ENCODE results near the gene NR4A1. TPM values are rescaled to one million over a fixed set of nuclear protein-coding genes. Genes with fewer than 3 reads are reported as not detected.

Gene NR4A1
- polyA plus RNA-seq, 1 of the 3 experiments (the other 2 are of a cell fraction) = 120 TPM

DNA sequence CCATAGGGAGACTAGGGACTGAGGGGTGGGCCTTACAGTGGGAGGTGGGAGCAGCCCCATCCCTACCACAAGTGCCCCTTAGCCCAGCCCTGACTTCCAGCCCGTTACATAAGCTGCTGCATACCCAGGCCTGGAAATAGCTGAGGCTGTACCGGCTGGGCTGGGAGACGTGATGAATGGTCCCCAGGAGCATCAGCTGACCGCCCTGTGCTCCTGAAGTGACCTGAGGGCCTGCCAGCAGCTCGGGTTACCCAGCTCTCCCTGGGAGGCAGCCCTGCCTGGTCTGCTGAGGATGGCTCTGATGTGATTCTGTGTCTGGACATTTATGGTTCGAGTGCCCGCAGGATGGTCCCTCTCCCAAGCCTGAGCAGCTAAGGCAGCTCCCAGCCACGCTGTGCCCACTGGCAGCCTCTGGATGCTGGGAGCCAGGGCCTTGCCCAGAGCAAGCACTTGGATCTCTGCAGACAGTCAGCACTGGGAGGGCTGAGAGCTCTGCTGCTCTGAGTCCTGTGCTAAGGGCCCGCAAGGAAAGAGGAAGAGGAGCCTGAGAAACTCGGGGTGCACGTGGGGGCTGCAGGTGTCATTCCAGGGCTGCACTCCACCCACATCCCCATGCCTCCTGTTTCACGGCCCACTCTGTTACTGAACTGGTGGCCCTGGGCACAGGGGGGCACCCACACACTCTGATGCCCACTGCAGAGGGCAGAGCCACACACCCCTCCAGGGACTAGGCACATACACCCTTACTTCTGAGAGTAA, 24.0 kb upstream of the NR4A1 start:
- POLR2A ChIA-PET = no interaction called here
- Histone ChIP-seq H3K9me3 (no peaks in the 10 kb centered on the region), H3K36me3 (replicated peaks in 1 of 2; ENCODE audit: control insufficient read depth in 1 of 2, insufficient read depth in 2 of 2, low read length in 1 of 2) (no peaks in the 10 kb centered on the region)

DNA sequence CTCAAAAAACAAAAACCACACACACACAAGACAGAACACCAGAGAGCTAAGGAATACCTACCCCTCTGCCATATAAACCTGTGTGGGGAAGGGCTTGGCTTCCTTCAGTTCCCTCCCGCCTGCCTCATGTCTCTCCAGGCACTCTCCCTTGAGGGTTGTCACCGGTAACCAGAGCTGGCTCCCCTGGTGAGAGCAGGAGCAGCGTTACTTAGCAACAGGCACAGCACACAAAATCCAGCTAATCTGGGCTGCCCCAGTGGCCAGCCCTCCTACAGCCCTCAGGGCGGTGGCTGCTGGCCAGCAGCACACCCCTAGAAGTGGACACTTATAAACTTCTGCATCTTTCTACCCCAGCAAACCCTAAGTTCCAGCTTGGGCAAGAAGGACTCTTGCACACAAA, 21.6 kb upstream of the NR4A1 start:
- CTCF ChIA-PET = interaction anchor here (1.0 to 30.2 kb wide), 10 partner anchors 6 to 104 kb away, joined by 3 to 949 read pairs (median 14); partner anchors contain the start of genes ATG101, NR4A1 and SMIM41
- Histone ChIP-seq H3F3A (replicated peaks; ENCODE audit: insufficient read depth) (no peaks in the 10 kb centered on the region), H3K9me3 (no peaks in the 10 kb centered on the region), H3K4me3 (ENCODE audit: low read depth in 2 of 2, low read length in 1 of 2) (no peak overlapping the region), H3K9me2 (no peaks in the 10 kb centered on the region), H3K4me1 (ENCODE audit: control insufficient read depth in 1 of 2, insufficient read depth in 2 of 2, low read depth in 1 of 2, low read length in 1 of 2) (peaks cover 5 to 26% of the 10 kb centered on the region in 2 experiments; a peak in 2 of 4 replicates), H2AFZ (ENCODE audit: low read depth) (no peak overlapping the region), H3K9ac (no peak overlapping the region), H3K27me3 (ENCODE audit: insufficient read depth) (no peaks in the 10 kb centered on the region), H3K36me3 (replicated peaks in 1 of 2; ENCODE audit: control insufficient read depth in 1 of 2, insufficient read depth in 2 of 2, low read length in 1 of 2) (no peaks in the 10 kb centered on the region), H4K20me1 (ENCODE audit: insufficient read depth) (no peaks in the 10 kb centered on the region), H3K4me2 (no peak overlapping the region), H3K79me2 (ENCODE audit: insufficient read depth) (no peaks in the 10 kb centered on the region), H3K27ac (ENCODE audit: low read depth in 2 of 2, low read length in 1 of 2) (no peak overlapping the region; a peak in 1 of 4 replicates)
- POLR2A ChIA-PET = interaction anchor here (0.8 kb wide), 3 partner anchors 21 to 33 kb away, joined by 3 to 4 read pairs (median 4); partner anchors contain the start of gene NR4A1
- no peak for TF ChIP-seq TCF12 (IDR thresholded peaks at IDR 0.05)
- no peak for TF ChIP-seq USF2 (IDR thresholded peaks at IDR 0.05; ENCODE audit: borderline replicate concordance, low read depth, low read length)
- TF ChIP-seq GATA2 (CRISPR knock-in tag; IDR thresholded peaks at IDR 0.05) = no peak
- no peak for TF ChIP-seq RFX5 (IDR thresholded peaks at IDR 0.05; ENCODE audit: low read length)
- TF ChIP-seq PBX3 (IDR thresholded peaks at IDR 0.05) = no peak
- TF ChIP-seq YY1 (IDR thresholded peaks at IDR 0.05; ENCODE audit: low read depth) = no peak
- no peak for TF ChIP-seq NFIC (IDR thresholded peaks at IDR 0.05; ENCODE audit: borderline replicate concordance)
- TF ChIP-seq ELF1 (IDR thresholded peaks at IDR 0.05) = no peak
- no peak for TF ChIP-seq RCOR1 (IDR thresholded peaks at IDR 0.05; ENCODE audit: low read length)
- no peak for TF ChIP-seq MEF2A (IDR thresholded peaks at IDR 0.05; ENCODE audit: borderline replicate concordance, low read depth)
- 53% methylated on average over 4 of the region's 4 CpGs for WGBS (ENCODE audit: low lambda C conversion rate)
- DNase-seq = peak; percentile 68

More for the DNA sequence above, 24.0 kb upstream of the NR4A1 start:
- no peak overlapping the region for H3K27ac ChIP-seq (ENCODE audit: low read depth in 2 of 2, low read length in 1 of 2)
- H3K27me3 ChIP-seq (ENCODE audit: insufficient read depth) = no peaks in the 10 kb centered on the region
- WGBS (ENCODE audit: low lambda C conversion rate) = 86% methylated on average over 1 of the region's 12 CpGs
- no peaks in the 10 kb centered on the region for H4K20me1 ChIP-seq (ENCODE audit: insufficient read depth)
- H3F3A ChIP-seq (replicated peaks; ENCODE audit: insufficient read depth) = no peaks in the 10 kb centered on the region
- CTCF ChIA-PET = interaction anchor here (1.2 to 30.2 kb wide), 10 partner anchors 8 to 251 kb away, joined by 3 to 949 read pairs (median 223); partner anchors contain the start of genes ANKRD33, ATG101, NR4A1 and SMIM41
- H3K4me1 ChIP-seq (ENCODE audit: control insufficient read depth in 1 of 2, insufficient read depth in 2 of 2, low read depth in 1 of 2, low read length in 1 of 2) = peaks cover 5 to 25% of the 10 kb centered on the region in 2 experiments; a peak in 2 of 4 replicates
- H3K79me2 ChIP-seq (ENCODE audit: insufficient read depth) = no peaks in the 10 kb centered on the region
- H3K4me3 ChIP-seq (ENCODE audit: low read depth in 2 of 2, low read length in 1 of 2) = no peak overlapping the region
- H2AFZ ChIP-seq (ENCODE audit: low read depth) = no peak overlapping the region
- no peak for TF ChIP-seq SMC3 (IDR thresholded peaks at IDR 0.05; ENCODE audit: low read depth, low read length)
- no peak for TF ChIP-seq GATA2 (CRISPR knock-in tag; IDR thresholded peaks at IDR 0.05)
- no peak for TF ChIP-seq FOXJ3 (CRISPR knock-in tag; IDR thresholded peaks at IDR 0.05)
- TF ChIP-seq PBX3 (IDR thresholded peaks at IDR 0.05) = no peak
- no peak for DNase-seq
- no peak overlapping the region for H3K9ac ChIP-seq
- no peak overlapping the region for H3K4me2 ChIP-seq
- no peaks in the 10 kb centered on the region for H3K9me2 ChIP-seq

Data from SK-N-SH (cell line).